CD8-positive, alpha-beta memory T cell (primary cell): Measurements from ENCODE around the gene ZCCHC3. TPM values are rescaled to one million over a fixed set of nuclear protein-coding genes. Genes with fewer than 3 reads are reported as not detected.
A peak's percentile ranks its signal among the peaks of the same experiment; 100 is the strongest.

Experiments used
- CTCF ChIA-PET: fragments of 350-600 bp; sonication (Branson Sonifier 250); formaldehyde crosslinking; loops from one replicate; lab custom pipeline; 2021; ENCODE audit warnings: antibody characterized with exemption; lab: Charles Lee
- POLR2A ChIA-PET: fragments of 350-600 bp; sonication (Branson Sonifier 250); formaldehyde crosslinking; loops from one replicate; lab custom pipeline; 2021; ENCODE audit warnings: antibody characterized with exemption; lab: Charles Lee
- DNase-seq, 5 donors: peaks; one replicate each; pipeline versions ENCODE4 v3.0.0 to v3.0.0-alpha.2; 2020 to 2022; ENCODE audit warnings: mixed read lengths in 1 of 5
- H3K27ac ChIP-seq: one replicate; pipeline ENCODE4 v1.7.0; 2013; ENCODE audit warnings: low read depth, mild to moderate bottlenecking, low read length, moderate library complexity
- H3K27me3 ChIP-seq: 2 replicates; pipeline ENCODE4 v1.7.0; 2013; ENCODE audit warnings: low read length, mild to moderate bottlenecking; ENCODE audit not compliant: insufficient read depth, poor library complexity, severe bottlenecking
- H3K36me3 ChIP-seq: 2 replicates; pipeline ENCODE4 v1.7.0; 2013; ENCODE audit warnings: mild to moderate bottlenecking, low read length, moderate library complexity; ENCODE audit not compliant: insufficient read depth
- H3K4me1 ChIP-seq: 2 replicates; pipeline ENCODE4 v1.7.0; 2013; ENCODE audit warnings: mild to moderate bottlenecking, low read length, moderate library complexity; ENCODE audit not compliant: insufficient read depth
- H3K4me3 ChIP-seq: 2 replicates; pipeline ENCODE4 v1.7.0; 2013; ENCODE audit warnings: mild to moderate bottlenecking, low read length
- H3K9me3 ChIP-seq: 2 replicates; pipeline ENCODE4 v1.7.0; 2013; ENCODE audit warnings: mild to moderate bottlenecking, low read length
- H3K27ac Mint-ChIP-seq, 8 donors: one replicate each; pipeline ENCODE4 v1.8.0; 2020 to 2021; ENCODE audit warnings: mixed read lengths in 8 of 8, mild to moderate bottlenecking in 6 of 8, inconsistent platforms in 3 of 8, moderate library complexity in 3 of 8
- H3K27me3 Mint-ChIP-seq, 2 donors: one replicate each; pipeline ENCODE4 v1.8.0; 2020 to 2021; ENCODE audit warnings: mixed read lengths in 2 of 2, mild to moderate bottlenecking in 1 of 2, moderate library complexity in 1 of 2
- H3K36me3 Mint-ChIP-seq, 3 donors: one replicate each; pipeline ENCODE4 v1.8.0; 2020 to 2021; ENCODE audit warnings: mixed read lengths in 3 of 3, inconsistent platforms in 1 of 3, mild to moderate bottlenecking in 1 of 3
- H3K4me1 Mint-ChIP-seq, 3 donors: one replicate each; pipeline ENCODE4 v1.8.0; 2020 to 2021; ENCODE audit warnings: mixed read lengths in 3 of 3, inconsistent platforms in 1 of 3, mild to moderate bottlenecking in 1 of 3
- H3K4me3 Mint-ChIP-seq, 7 donors: one replicate each; pipeline ENCODE4 v1.8.0; 2020 to 2021; ENCODE audit warnings: mixed read lengths in 7 of 7, mild to moderate bottlenecking in 6 of 7, moderate library complexity in 4 of 7, inconsistent platforms in 2 of 7
- H3K9me3 Mint-ChIP-seq, 5 donors: one replicate each; pipeline ENCODE4 v1.8.0; 2020 to 2022; ENCODE audit warnings: mixed read lengths in 5 of 5, mild to moderate bottlenecking in 3 of 5, moderate library complexity in 2 of 5, inconsistent platforms in 1 of 5
- polyA plus RNA-seq: library from polyadenylated mRNA; unstranded; fragments of 300-500 nt; fragmentation: Illumina TruSeq; gene quantifications from one replicate; pipeline ENCODE4 v1.2.3, GENCODE V29; 2021
- total RNA-seq, 2 experiments: library from RNA; stranded (reverse); gene quantifications; one replicate each; pipeline ENCODE4 v1.2.3, GENCODE V29; 2021

Gene ZCCHC3
- total and polyA plus RNA-seq, 3 experiments from 2014 or later: 14.1 to 25.4 (median 25.3) TPM

DNA sequence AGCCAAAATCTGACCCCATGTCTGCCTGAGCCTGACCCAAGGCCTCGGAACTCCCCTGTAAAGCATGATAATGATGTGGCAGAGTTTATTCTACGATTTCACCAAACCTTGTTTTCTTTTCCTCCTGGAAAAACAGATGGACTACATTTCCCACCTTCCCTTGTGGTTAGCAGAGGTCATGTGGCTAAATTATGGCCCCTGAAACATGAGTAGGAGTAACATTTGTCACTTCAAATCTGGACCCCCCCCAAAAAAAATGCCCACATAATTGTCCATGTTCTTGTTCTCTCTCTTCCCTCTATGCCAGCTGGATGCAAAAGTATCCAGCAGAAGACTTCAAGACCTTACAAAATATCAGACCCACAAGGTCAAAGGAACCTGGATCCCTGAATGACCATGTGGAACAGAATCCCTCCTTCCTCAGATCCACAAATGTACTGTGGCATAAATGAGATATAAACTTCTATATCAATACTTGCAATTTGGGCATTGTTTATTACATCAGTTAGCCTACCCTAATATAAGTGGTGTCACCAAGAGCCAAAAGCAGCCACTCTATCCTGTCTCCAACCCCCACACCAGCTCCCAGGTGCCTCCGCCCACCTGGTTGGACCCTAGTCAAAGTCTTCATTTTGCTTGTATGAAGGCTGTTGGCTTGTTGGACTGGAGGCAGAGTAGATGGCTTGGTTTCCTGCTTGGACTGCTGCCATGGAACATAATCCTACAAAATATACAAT is 8.2 kb upstream of the ZCCHC3 start:
- Histone ChIP-seq H3K27ac (no peak overlapping the region), H3K27me3 (no peaks in the 10 kb centered on the region), H3K4me1 (peaks cover 24% of the 10 kb centered on the region), H3K36me3 (no peaks in the 10 kb centered on the region), H3K4me3 (no peak overlapping the region), H3K9me3 (no peaks in the 10 kb centered on the region)
- Mint-ChIP-seq H3K9me3 (no peaks in the 10 kb centered on the region), H3K27ac (peak overlapping the region in 1 of 8 donors; percentile 88), H3K36me3 (no peaks in the 10 kb centered on the region), H3K27me3 (no peaks in the 10 kb centered on the region), H3K4me3 (peak overlapping the region in 1 of 7 donors; percentile 14), H3K4me1 (peaks cover 0 to 11% (median 8%) of the 10 kb centered on the region in 3 donors)
- CTCF ChIA-PET: interaction anchor here (0.9 to 1.4 kb wide), 2 partner anchors 17 to 42 kb away, joined by 3 to 4 read pairs; no protein-coding TSS in a partner anchor
- no peak for DNase-seq
- POLR2A ChIA-PET: no interaction called here

DNA sequence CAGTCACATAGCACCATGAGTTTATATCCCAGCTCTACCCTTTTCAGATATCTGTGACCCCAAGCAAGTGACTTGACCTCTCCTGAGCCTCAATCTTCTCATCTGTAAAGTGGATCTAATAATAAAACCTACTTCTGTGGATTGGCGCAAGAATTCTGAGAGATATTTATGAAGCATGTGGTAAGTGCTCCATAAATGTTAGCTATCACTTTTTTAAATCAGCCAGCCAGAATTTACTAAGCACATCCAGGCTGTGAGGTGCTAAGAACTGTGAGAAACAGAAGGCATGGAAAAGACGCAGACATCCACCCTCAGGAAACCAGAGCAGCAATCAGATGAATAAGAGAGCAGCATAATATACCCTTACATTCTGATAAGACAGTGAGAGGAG is 7.7 kb upstream of the ZCCHC3 start:
- no peak for DNase-seq
- peak overlapping the region; percentile 71 for H3K4me3 ChIP-seq
- Mint-ChIP-seq H3K9me3 (no peaks in the 10 kb centered on the region), H3K36me3 (no peaks in the 10 kb centered on the region), H3K27ac (peak overlapping the region in 4 of 8 donors; percentile 55 to 89 (median 68)), H3K4me3 (no peak overlapping the region), H3K4me1 (peaks cover 0 to 11% (median 8%) of the 10 kb centered on the region in 3 donors), H3K27me3 (no peaks in the 10 kb centered on the region)
- no peaks in the 10 kb centered on the region for H3K9me3 ChIP-seq
- H3K4me1 ChIP-seq: peaks cover 24% of the 10 kb centered on the region
- H3K27ac ChIP-seq: peak overlapping the region; percentile 66
- ChIA-PET CTCF (interaction anchor here (0.9 to 1.4 kb wide), 2 partner anchors 16 to 41 kb away, joined by 3 to 4 read pairs; no protein-coding TSS in a partner anchor), POLR2A (no interaction called here)
- no peaks in the 10 kb centered on the region for H3K36me3 ChIP-seq
- H3K27me3 ChIP-seq: no peaks in the 10 kb centered on the region

DNA sequence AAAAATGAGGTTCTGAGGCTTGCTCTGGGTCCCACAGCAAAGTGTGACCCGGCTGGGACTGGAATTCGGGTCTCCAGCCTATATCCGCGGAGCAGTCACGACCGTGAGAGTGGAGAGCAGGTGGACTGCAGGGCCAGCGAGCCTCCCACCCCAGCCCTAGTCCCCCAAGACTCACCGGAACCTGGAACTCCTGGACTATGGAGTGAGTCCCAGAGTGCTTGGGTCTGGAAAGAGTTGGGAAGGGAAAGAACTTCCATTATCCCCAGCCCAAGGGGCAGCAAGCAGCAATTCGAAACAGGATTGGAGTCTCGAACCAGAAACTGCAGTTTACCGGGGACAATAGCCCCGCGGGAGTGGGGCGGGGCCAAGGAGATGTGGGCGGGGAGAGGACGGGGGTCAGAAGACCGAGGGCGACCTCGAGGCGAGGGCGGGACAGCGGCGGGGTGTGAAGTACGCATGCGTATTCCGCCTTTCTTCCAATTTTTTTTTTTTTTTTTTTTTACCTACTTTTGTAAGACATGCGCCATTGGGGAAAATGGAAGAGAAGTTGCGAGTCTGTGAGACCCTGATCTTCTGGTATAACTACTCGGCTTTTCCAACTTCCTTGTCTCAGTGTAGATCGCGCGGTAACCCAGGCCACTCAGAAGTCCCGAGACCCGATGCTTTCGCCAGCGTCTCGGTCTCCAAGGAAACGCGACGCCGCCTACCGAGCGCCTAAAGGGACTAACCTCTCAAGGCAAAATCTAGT is 7.1 kb upstream of the ZCCHC3 start, which contains the start of gene C20orf96:
Gene C20orf96 (minus strand): TSS at position 667 of the 748 bp plus-strand sequence. CDS start 140 bp downstream, at position 527.
- Histone ChIP-seq H3K36me3 (no peaks in the 10 kb centered on the region), H3K4me1 (peaks cover 24% of the 10 kb centered on the region), H3K9me3 (no peaks in the 10 kb centered on the region), H3K4me3 (peak within 1 kb of the TSS; percentile 71), H3K27ac (peak within 1 kb of the TSS; percentile 66), H3K27me3 (no peaks in the 10 kb centered on the region)
- Mint-ChIP-seq H3K27me3 (no peaks in the 10 kb centered on the region), H3K36me3 (no peaks in the 10 kb centered on the region), H3K9me3 (no peaks in the 10 kb centered on the region), H3K4me3 (no peak within 1 kb of the TSS), H3K27ac (peak within 1 kb of the TSS in 4 of 8 donors; percentile 55 to 89 (median 68)), H3K4me1 (peaks cover 0 to 11% (median 8%) of the 10 kb centered on the region in 3 donors)
- CTCF ChIA-PET: interaction anchor here (0.9 to 1.4 kb wide), 2 partner anchors 15 to 40 kb away, joined by 3 to 4 read pairs; no protein-coding TSS in a partner anchor
- POLR2A ChIA-PET: no interaction called here
- peak; percentile 74 to 87 (median 80) for DNase-seq

DNA sequence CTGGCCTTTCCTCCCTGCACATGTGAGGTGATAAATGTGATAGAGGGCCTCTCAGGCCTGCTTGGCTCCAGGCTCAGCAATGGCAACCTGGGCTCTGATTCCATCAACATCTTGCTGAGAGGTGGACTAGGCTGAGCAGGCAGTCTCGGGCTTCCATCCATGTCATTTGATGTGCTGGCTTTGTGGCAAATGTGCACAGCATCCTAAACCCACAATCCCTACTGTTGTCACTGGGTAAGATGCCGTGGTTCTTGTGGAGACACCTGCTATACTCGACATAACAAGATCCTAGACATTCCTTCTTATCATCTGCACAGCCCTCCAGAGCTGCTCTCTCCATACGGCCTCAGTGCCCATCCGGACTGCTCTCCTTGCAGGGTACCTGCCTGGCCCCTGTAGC is 2.8 kb upstream of the ZCCHC3 start:
- Histone ChIP-seq H3K4me1 (peaks cover 40% of the 10 kb centered on the region), H3K27me3 (no peaks in the 10 kb centered on the region), H3K4me3 (no peak overlapping the region), H3K27ac (no peak overlapping the region), H3K9me3 (no peaks in the 10 kb centered on the region), H3K36me3 (peaks cover 4% of the 10 kb centered on the region)
- POLR2A ChIA-PET: interaction anchor here (1.6 kb wide), 1 partner anchor 36 kb away, joined by 3 read pairs; no protein-coding TSS in a partner anchor
- Mint-ChIP-seq H3K4me3 (peak overlapping the region in 1 of 7 donors; percentile 98), H3K9me3 (peaks cover 0 to 4% (median 0%) of the 10 kb centered on the region in 5 donors), H3K36me3 (peaks cover 0 to 17% (median 0%) of the 10 kb centered on the region in 3 donors), H3K27ac (peak overlapping the region in 1 of 8 donors; percentile 97), H3K27me3 (peaks cover 0 to 2% of the 10 kb centered on the region in 2 donors), H3K4me1 (peaks cover 30 to 37% (median 32%) of the 10 kb centered on the region in 3 donors)
- CTCF ChIA-PET: no interaction called here
- DNase-seq: no peak

DNA sequence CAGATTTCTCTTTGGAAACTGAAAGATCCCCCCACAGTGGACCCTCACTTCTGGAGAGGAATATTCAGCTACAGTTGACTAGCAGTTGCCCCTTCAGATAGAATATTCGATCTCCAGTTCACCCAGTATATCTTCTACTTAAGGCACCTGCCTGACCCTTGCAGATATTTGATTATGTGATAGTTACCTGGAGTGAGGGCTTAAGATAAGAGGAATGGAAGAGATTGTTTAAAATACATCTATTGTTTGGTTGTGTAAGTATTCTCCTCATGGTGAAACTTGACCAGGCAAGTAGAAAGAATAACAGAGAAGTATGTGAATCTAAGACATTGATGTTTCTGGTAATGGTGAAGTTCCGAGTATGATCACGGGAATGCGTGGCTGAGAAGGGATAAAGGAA is 1.6 kb upstream of the ZCCHC3 start:
- POLR2A ChIA-PET: interaction anchor here (4.5 kb wide), 1 partner anchor 29 kb away, joined by 62 read pairs; the partner anchor contains the start of gene SOX12
- peaks cover 0 to 4% (median 0%) of the 10 kb centered on the region in 5 donors for H3K9me3 Mint-ChIP-seq

DNA sequence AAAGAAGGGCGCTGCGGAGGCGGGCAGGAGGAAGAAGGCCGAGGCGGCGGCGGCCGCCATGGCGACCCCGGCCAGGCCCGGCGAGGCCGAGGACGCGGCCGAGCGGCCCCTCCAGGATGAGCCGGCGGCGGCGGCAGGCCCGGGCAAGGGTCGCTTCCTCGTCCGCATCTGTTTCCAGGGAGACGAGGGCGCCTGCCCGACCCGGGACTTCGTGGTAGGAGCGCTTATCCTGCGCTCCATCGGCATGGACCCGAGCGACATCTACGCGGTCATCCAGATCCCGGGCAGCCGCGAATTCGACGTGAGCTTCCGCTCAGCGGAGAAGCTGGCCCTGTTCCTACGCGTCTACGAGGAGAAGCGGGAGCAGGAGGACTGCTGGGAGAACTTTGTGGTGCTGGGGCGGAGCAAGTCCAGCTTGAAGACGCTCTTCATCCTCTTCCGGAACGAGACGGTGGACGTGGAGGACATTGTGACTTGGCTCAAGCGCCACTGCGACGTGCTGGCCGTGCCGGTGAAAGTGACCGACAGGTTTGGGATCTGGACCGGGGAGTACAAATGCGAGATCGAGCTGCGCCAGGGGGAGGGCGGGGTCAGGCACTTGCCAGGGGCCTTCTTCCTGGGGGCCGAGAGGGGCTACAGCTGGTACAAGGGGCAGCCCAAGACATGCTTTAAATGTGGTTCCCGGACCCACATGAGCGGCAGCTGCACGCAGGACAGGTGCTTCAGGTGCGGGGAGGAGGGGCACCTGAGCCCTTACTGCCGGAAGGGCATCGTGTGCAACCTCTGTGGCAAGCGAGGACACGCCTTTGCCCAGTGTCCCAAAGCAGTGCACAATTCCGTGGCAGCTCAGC is 780 bp downstream of the ZCCHC3 start:
- H3K27ac Mint-ChIP-seq: peak overlapping the region; percentile 86 to 99 (median 98)
- H3K27me3 Mint-ChIP-seq: peaks cover 0 to 2% of the 10 kb centered on the region in 2 donors
- peak; percentile 13 to 68 (median 36) for DNase-seq
- peaks cover 0 to 4% (median 0%) of the 10 kb centered on the region in 5 donors for H3K9me3 Mint-ChIP-seq
- peak overlapping the region; percentile 96 to 100 (median 98) for H3K4me3 Mint-ChIP-seq
- CTCF ChIA-PET: interaction anchor here (0.9 to 3.4 kb wide), 5 partner anchors 11 to 33 kb away, joined by 3 to 17 read pairs (median 7); partner anchors contain the start of gene SOX12
- H3K27me3 ChIP-seq: no peaks in the 10 kb centered on the region
- H3K27ac ChIP-seq: peak overlapping the region; percentile 84
- peaks cover 6% of the 10 kb centered on the region for H3K36me3 ChIP-seq
- H3K4me1 ChIP-seq: peaks cover 26% of the 10 kb centered on the region
- H3K4me3 ChIP-seq: peak overlapping the region; percentile 95
- POLR2A ChIA-PET: interaction anchor here (0.7 to 4.5 kb wide), 5 partner anchors 12 to 32 kb away, joined by 3 to 62 read pairs (median 4); partner anchors contain the start of gene SOX12
- peaks cover 37 to 47% (median 42%) of the 10 kb centered on the region in 3 donors for H3K4me1 Mint-ChIP-seq
- peaks cover 0 to 24% (median 2%) of the 10 kb centered on the region in 3 donors for H3K36me3 Mint-ChIP-seq
- H3K9me3 ChIP-seq: no peaks in the 10 kb centered on the region

More for the DNA sequence above, 1.6 kb upstream of the ZCCHC3 start:
- peaks cover 6% of the 10 kb centered on the region for H3K36me3 ChIP-seq
- peaks cover 0 to 20% (median 0%) of the 10 kb centered on the region in 3 donors for H3K36me3 Mint-ChIP-seq
- H3K27ac Mint-ChIP-seq: peak overlapping the region in 5 of 8 donors; percentile 69 to 97 (median 82)
- no peaks in the 10 kb centered on the region for H3K27me3 ChIP-seq
- peaks cover 0 to 2% of the 10 kb centered on the region in 2 donors for H3K27me3 Mint-ChIP-seq
- peaks cover 35 to 41% (median 40%) of the 10 kb centered on the region in 3 donors for H3K4me1 Mint-ChIP-seq
- no peaks in the 10 kb centered on the region for H3K9me3 ChIP-seq
- peaks cover 40% of the 10 kb centered on the region for H3K4me1 ChIP-seq
- DNase-seq: no peak
- no peak overlapping the region for H3K4me3 ChIP-seq
- CTCF ChIA-PET: interaction anchor here (1.9 to 3.4 kb wide), 2 partner anchors 30 to 35 kb away, joined by 7 to 17 read pairs; no protein-coding TSS in a partner anchor
- no peak overlapping the region for H3K27ac ChIP-seq
- peak overlapping the region; percentile 70 to 99 (median 82) for H3K4me3 Mint-ChIP-seq
